LHCN-M2 (cell line): Measurements from ENCODE around the gene CCDC6. TPM values are rescaled to one million over a fixed set of nuclear protein-coding genes. Genes with fewer than 3 reads are reported as not detected.
"Not testable (repeated sequence)": the region's sequence is repeated elsewhere in the genome, so short reads cannot be mapped to it uniquely, and the experiment has no call there.

Experiments used
- DNase-seq: peaks from one replicate; pipeline ENCODE4 v3.0.0-alpha.2; 2012; ENCODE audit warnings: low read depth
- total RNA-seq: library from RNA; depleted of rRNA; stranded (reverse); fragments of >200 nt; gene quantifications from 2 replicates; pipeline ENCODE4 v1.2.3, GENCODE V29; 2014

CCDC6 gene
- total RNA-seq, 1 experiment from 2014 or later: 23.0 TPM

DNA sequence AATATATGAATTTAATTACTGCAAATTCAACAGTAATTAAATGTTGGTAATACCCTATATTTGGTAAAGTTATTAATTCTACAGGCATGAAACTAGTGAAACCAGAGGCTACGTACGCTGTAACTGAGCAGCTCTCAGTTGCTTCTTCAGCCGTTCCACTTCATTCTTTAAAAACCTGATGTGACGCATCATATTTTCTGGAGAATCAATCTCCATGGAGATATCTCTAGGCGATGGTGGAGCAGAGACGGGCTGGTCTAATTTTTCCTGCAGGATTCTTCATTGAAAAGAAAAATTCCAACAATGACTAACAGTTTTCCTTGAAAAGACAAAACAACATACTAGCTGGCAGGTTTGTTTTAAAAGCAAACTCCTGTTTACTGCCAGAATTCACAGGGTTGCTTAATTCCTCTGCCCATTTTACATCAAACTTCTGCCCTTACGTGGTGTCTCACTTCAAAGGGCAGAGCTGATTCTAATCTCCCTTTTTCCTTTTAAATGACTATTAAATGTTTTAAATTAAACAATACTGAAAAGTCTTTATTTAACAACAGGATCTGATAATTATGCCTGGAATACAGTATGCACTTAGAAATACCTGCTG, 93.7 kb downstream of the CCDC6 start:
- DNase-seq: no peak

DNA sequence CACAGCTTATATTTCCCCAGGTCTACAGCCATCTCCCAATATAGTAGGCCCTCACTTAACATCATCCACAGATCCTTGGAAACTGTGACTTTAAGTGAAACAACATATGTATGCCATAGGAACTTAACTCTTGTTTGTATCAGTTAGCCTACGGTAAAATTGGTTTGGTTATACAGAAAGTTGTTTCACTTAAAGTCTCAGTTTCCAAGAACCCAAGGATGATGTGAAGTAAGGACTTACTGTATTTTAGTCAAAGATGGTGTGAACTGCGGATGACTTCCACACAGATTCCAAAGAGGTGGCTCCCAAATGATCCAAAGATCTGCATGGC, 96.7 kb downstream of the CCDC6 start:
- DNase-seq: no peak

DNA sequence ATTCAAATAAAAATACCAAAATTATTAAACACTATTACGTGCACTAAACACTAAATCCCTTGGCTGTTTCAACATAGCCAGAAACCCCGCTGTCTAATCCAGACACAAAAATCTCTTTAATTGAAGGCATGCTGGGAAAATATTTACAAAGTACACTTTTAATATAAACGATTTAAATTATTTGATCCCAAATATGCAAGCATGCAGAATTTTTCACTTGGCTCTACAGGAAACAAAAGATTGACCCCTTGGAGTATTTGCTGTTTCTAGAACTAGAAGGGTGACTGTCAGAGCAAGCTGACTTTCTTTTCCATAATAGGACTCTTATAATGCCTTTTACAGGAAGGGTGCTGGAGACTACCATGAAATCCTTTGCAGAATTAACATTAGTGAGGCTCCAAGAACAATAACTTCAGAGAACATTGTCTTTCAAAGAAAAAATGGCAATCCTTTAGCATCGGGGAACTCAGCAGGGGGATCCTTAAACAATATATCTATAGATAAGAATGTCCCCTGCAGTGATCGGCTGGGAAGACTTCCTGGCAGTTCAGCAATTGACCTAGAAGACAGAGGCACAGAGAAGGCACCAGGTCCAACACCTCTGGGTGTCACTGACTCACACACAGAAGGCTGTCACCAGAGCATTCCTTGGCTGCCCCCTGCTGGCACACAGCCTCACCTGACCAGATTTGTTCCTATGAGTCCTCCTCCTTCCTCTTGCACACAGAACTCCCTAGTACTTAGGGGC, 97.3 kb downstream of the CCDC6 start:
- DNase-seq: peak; percentile 52

DNA sequence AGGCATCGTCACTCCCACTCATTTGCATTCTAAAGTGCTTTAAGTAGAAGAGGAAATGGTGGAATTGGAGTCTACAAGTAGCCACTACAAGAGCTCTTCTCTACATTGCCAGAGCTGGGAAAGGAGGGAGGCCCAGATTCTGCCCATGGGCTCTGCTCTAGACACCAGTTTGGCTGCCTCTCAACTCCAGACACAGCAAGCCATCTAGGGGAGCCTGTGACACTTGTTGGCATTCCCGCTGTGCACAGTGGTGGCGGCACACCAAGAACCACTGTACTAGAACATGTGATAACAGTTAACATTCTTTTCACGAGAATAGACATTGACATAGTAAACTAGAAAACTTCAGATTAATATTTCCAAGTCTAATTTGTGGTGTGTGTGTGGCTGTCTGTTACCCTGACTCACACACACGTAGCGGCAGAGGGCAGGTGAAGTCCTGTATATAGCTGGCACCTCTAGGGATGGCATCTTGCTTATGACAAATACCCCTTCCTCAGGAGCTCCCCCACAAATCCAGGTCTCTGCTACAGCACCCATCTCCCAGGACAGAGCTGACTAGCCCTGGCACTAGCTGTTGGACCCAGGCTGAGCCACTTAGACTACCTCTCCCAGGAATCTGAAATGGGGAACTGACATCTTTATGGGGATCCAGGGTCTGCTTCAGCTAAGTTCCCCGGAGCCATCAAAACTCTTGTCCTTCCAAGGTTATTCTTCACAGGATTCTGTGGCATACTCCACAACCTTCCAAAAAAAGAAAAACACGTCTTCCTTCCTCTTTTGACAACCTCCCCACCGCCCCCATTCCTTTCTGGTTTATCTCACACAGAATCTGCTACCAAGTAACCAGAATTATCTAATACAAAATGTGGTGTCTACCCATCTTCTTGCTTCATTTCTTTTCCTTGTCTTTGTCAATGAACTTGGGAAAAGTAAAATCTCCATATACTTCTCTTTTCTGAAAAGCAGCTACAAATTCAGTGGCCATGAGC, 98.4 kb downstream of the CCDC6 start:
- no peak for DNase-seq

DNA sequence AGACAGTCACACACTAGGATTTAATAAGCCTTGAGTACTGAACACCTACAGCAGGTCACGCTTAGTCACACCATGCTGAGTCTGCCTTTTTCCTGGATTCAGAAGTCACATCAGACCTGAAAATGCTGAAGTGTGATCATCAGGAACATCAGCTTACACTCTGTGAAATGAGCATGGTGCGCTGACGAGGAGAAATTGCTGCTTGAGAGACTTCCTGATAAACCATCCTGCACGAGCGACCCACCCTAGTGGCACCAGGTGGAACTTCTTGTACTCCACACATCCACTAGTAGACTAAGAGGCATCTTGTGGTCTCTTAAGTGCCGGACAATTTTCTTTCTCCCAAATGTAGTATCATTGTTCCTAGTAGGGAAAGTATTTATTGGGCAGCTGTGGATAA, 101.3 kb downstream of the CCDC6 start:
- no peak for DNase-seq

DNA sequence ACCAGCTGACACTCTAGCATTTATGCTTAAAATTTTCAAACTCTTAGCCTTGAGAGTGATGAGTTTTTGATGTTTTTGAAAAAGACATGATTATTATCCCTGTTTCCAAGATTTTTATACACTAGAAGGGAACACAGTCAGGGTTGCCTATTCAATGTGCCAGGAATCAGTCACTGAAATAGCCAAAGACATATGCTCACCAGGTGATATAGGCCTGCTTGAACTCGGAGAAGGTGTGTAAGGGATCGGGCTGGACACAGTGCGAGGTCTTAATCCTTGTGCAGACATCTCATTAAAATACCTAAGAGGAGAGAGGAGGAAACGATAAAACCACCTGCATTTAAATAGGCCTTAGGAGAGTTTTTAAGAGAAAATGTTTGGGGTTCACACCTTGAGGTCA, 102.1 kb downstream of the CCDC6 start:
- no peak for DNase-seq

DNA sequence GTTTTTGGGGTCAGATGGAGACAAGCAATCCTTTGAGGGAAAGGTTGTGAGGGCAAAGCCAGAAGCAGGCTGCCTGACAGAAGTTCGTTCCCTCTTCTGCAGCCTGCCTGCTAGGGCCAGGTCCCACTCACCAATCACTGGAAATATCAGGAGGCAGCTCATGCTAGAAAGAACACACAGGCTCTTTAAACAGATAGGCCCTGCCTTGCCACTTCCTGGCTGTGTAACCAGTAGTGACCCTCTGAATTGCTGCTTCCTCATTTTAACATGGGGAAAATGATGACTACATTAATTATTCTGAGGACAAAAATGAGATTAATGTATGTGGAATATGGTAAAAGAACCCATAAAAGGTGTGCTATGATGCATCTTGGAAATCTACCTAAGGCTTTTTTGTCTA, 102.6 kb downstream of the CCDC6 start:
- no peak for DNase-seq

DNA sequence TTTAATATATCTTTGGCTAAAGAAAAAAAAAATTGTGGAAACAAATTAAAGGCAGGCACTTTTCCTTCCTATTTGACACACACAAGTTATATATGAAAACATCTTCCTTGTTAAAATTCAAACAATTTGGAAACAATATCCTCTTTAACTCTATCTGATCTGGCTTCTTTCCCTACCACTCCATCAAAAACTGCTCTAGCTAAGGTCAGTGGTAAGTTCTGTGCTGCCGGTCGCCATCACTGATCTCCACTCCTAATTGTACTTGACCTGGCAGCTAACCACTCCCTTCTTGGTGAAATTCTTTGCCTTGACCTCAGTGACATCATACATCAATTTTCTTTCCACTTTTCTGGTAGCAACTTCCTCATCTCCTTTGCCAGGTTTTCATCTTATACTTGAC, 105.2 kb downstream of the CCDC6 start:
- DNase-seq: no peak

DNA sequence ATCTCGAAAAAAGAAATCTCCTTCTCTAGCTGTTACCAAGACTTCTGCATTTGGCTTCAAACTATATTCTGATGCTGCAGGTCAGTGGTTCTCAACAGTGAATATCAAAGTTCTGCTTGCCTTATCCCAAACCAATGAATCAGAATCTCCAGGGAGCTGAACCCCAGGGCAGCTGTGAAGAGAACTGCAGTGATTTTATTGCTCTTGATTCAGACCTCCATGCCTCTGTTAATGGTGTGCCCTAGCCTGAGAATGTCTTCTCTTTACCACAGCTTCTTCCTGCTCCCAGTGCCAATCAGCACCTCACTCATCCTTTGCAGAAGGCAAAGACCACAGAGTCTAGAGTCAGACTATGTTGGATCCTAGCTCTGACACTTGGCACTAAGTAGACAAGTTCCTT, 106.9 kb downstream of the CCDC6 start:
- DNase-seq: peak; percentile 53

DNA sequence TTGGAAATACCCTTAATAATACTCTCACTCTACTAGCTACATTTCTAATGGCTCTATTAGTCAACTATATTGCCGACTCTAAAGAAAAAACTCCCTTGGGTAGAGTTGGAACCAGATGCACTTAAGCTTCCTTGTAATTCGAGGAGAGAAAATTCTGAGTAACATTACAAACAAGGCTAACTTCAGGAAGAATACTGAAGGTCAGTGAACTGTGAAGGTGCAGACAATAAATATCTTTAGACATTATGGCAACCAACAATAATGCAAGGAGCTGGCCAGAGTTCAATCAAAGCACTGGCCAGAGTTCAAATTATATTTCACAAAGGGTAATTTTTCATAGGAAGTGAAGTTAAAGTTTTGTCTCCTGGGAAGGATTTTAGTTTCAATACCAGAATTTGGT, 112.4 kb downstream of the CCDC6 start:
- DNase-seq: peak; percentile 12

- DNase-seq: no peak
Measured at GRCh38 chr10:59792812-59793211, 113.5 kb downstream of the CCDC6 start.

GRCh38 chr10:59791601-59792000, 114.8 kb downstream of the CCDC6 start:
- no peak for DNase-seq

DNA sequence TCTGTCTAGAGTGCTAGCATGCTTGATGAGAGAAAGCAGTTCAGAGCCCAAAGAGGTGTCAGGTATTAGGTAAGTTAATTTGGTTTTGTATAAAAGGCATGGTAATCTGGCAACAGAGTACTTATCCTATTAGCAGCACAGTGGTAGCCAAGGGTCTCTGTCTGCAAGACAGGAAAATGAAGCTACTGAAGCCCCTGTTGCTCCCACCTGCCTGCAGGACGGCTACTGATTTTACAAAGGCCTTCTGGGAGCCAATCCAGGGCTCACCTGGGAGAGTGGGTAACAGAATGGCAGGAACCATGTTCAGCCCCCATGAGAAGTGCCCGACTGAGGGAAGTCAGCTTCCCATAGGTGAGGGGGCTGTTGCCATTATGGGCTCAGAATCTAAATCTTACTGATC, 116.3 kb downstream of the CCDC6 start:
- DNase-seq: not testable (repeated sequence)

GRCh38 chr10:59788914-59789313, 117.4 kb downstream of the CCDC6 start:
- not testable (repeated sequence) for DNase-seq

DNA sequence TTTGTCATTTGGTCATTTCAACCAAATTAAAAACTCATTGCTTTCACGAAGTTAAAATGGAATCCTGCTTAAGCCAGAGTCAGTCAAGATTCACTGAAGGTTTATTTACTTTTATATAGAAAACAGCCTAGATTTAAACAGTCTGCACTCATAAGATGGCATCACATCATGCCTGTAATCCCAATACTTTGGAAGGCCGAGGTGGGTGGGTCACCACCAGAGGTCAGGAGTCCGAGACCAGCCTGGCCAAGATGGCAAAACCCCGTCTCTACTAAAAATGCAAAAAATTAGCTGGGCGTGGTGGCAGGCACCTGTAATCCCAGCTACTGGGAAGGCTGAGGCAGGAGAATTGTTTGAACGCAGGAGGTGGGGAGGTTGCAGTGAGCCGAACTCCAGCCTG, 119.3 kb downstream of the CCDC6 start:
- DNase-seq: not testable (repeated sequence)

GRCh38 chr10:59785476-59785875, 120.9 kb downstream of the CCDC6 start:
- DNase-seq: not testable (repeated sequence)

- no peak for DNase-seq
Measured at GRCh38 chr10:59781511-59781910, 124.8 kb downstream of the CCDC6 start.

GRCh38 chr10:59779756-59780533, 126.4 kb downstream of the CCDC6 start:
- peak; percentile 41 for DNase-seq

- no peak for DNase-seq
Measured at GRCh38 chr10:59774451-59774850, 131.9 kb downstream of the CCDC6 start.

- DNase-seq: no peak
Measured at GRCh38 chr10:59773088-59773487, 133.3 kb downstream of the CCDC6 start.

GRCh38 chr10:59771162-59771807, 135.1 kb downstream of the CCDC6 start:
- DNase-seq: no peak
